Breast epithelium (tissue), 3 donors: ENCODE measurements around the gene AFG1L.

Experiments used
- CTCF ChIP-seq, 3 donors: fragments of 450-650 bp; IDR thresholded peaks; one replicate each; pipeline ENCODE4 v1.5.1; 2016 to 2017; ENCODE audit warnings: antibody characterized with exemption in 3 of 3, mild to moderate bottlenecking in 3 of 3, moderate library complexity in 3 of 3
- POLR2AphosphoS5 ChIP-seq, 3 donors: sonication (generic); formaldehyde crosslinking; IDR thresholded peaks; one replicate each; pipeline ENCODE4 v1.6.1; 2017; ENCODE audit warnings: antibody characterized with exemption in 3 of 3

GRCh38 chr6:108253241-108253640 is 41.6 kb upstream of the AFG1L start:
- TF ChIP-seq CTCF (IDR thresholded peaks at IDR 0.05) (no peak), POLR2AphosphoS5 (IDR thresholded peaks at IDR 0.05) (no peak)
